ENCODE data around the gene RNASEH2B. TPM values are rescaled to one million over a fixed set of nuclear protein-coding genes. Genes with fewer than 3 reads are reported as not detected.

The RNASEH2B gene
- total RNA-seq (2011; cell fraction: chromatin; rRNA removed; ENCODE audit: low replicate concordance) = 24.2 and 70.1 TPM in 2 replicates
- 17.2 and 24.5 TPM in 2 replicates for total RNA-seq (2011; cell fraction: nucleolus; rRNA removed)
- total RNA-seq (2011; cell fraction: nucleoplasm; rRNA removed) = 49.1 and 91.3 TPM in 2 replicates
- total RNA-seq (2014; rRNA removed) = 61.1 and 62.5 TPM in 2 replicates
- 68.1 and 82.4 TPM in 2 replicates for total RNA-seq (2014; rRNA removed; fragmentation: Illumina TruSeq; extraction: Trizol)
- total RNA-seq (2015; rRNA removed; fragmentation: Illumina TruSeq; extraction: Trizol) = 97.0 and 109 TPM in 2 replicates
- total RNA-seq (2021) = 41.0 and 49.9 TPM in 2 replicates
- polyA plus RNA-seq (2011; rRNA removed) = 57.6 and 70.2 TPM in 2 replicates
- polyA plus RNA-seq (2011; cell fraction: cytosol; rRNA removed) = 15.1 and 22.0 TPM in 2 replicates
- polyA plus RNA-seq (2011; cell fraction: nucleus; rRNA removed) = 24.5 and 42.9 TPM in 2 replicates
- polyA plus RNA-seq (2012) = 67.3 and 71.4 TPM in 2 replicates
- 68.2 and 83.7 TPM in 2 replicates for polyA plus RNA-seq (2014; fragmentation: Illumina TruSeq; extraction: Trizol)
- 10 to 100 TPM; 26.3 to 29.8 TPM for polyA plus RNA-seq (2014; fragmentation: Nextera tagmentation; extraction: Ambion mirVana)
- 44.3 and 44.5 TPM in 2 replicates for polyA plus RNA-seq (2014; rRNA removed)
- 55.7 and 59.4 TPM in 2 replicates for polyA minus RNA-seq (2011; rRNA and poly(A)+ RNA removed)
- 14.6 and 19.9 TPM in 2 replicates for polyA minus RNA-seq (2011; cell fraction: cytosol; rRNA and poly(A)+ RNA removed)
- polyA minus RNA-seq (2011; cell fraction: nucleus; rRNA and poly(A)+ RNA removed) = 46.9 and 69.3 TPM in 2 replicates
- percentile 68 among the genes with signal in this experiment for Bru-seq, nascent RNA
- BruChase-seq, experiment 1, labeled RNA remaining after a 2-hour chase = percentile 75 among the genes with signal in this experiment
- percentile 73 among the genes with signal in this experiment for BruChase-seq, experiment 2, labeled RNA remaining after a 6-hour chase
- long read RNA-seq, experiment 1, full-length matches to known transcripts = 88 of 110 reads
- long read RNA-seq, experiment 1, partial matches to known transcripts = 6 of 110 reads
- long read RNA-seq, experiment 1, other reads (novel, unspliced or antisense) = 16 of 110 reads
- long read RNA-seq, experiment 2, full-length matches to known transcripts = 33 of 57 reads
- long read RNA-seq, experiment 2, partial matches to known transcripts = 8 of 57 reads
- long read RNA-seq, experiment 2, other reads (novel, unspliced or antisense) = 16 of 57 reads
- long read RNA-seq, experiment 3, full-length matches to known transcripts = 22 of 26 reads
- long read RNA-seq, experiment 3, partial matches to known transcripts = 2 of 26 reads
- long read RNA-seq, experiment 3, other reads (novel, unspliced or antisense) = 2 of 26 reads

GRCh38 chr13:50909605-50910484, at the start of gene RNASEH2B:
Gene RNASEH2B, plus strand, starts transcription at chr13:50909791. Its CDS starts 286 bp downstream, at chr13:50910077.
- H3K9me3 ChIP-seq (replicated peaks; ENCODE audit: control insufficient read depth, insufficient read depth, low read depth, low read length) = no peaks in the 10 kb centered on the region
- H3K36me3 ChIP-seq (ENCODE audit: control insufficient read depth, insufficient read depth, low read length) = no peaks in the 10 kb centered on the region
- in situ Hi-C loops (cut with MboI) = no loop called here
- H3K4me1 ChIP-seq (replicated peaks in 1 of 2; ENCODE audit: control insufficient read depth in 2 of 2, insufficient read depth in 2 of 2, low read length in 2 of 2) = peaks cover 13 to 18% of the 10 kb centered on the region in 2 experiments
- H3K4me3 ChIP-seq = peak within 1 kb of the TSS; percentile 73
- no peak for FAIRE-seq
- ChIA-PET POLR2A (interaction anchor here (0.5 to 1.9 kb wide), 3 partner anchors 10 to 148 kb away, joined by 4 to 5 read pairs (median 4); no protein-coding TSS in a partner anchor), CTCF (ENCODE audit: low intra/inter-chr PET ratio) (no interaction called here)
- H2AFZ ChIP-seq (ENCODE audit: low read depth, low read length) = peak within 1 kb of the TSS; percentile 95
- ATAC-seq = peak; percentile 91
- no peaks in the 10 kb centered on the region; the same call in 1 of the 2 replicates for H4K20me1 ChIP-seq (replicated peaks; ENCODE audit: control insufficient read depth, insufficient read depth, low read length)
- H3K27ac ChIP-seq (ENCODE audit: extremely low read depth, low read depth, low read length) = peak within 1 kb of the TSS; percentile 97
- peak within 1 kb of the TSS; percentile 91 to 95 for H3K9ac ChIP-seq (ENCODE audit: insufficient read depth in 1 of 2, low read depth in 2 of 2, low read length in 2 of 2)
- H3K27me3 ChIP-seq (ENCODE audit: control insufficient read depth in 2 of 2, insufficient read depth in 2 of 2, low read length in 2 of 2) = no peaks in the 10 kb centered on the region
- H3K79me2 ChIP-seq (ENCODE audit: control insufficient read depth, insufficient read depth, low read length) = peaks cover 51% of the 10 kb centered on the region
- peak within 1 kb of the TSS; percentile 94 for H3K4me2 ChIP-seq (ENCODE audit: insufficient read depth, low read length)
- intact Hi-C loops (cut with micrococcal nuclease) = loop anchor here (5.0 to 10.0 kb wide), 7 partner anchors 155 to 933 kb away; no protein-coding TSS in a partner anchor
- DNase-seq (ENCODE audit: extremely low read depth in 1 of 4, low spot score in 3 of 4) = peak; percentile 71 to 82 (median 76)
- no peaks in the 10 kb centered on the region for H3K9me1 ChIP-seq (ENCODE audit: control insufficient read depth, insufficient read depth, low read length)
- under 1% methylated on average over 43 of the region's 107 CpGs for WGBS (ENCODE audit: insufficient coverage, low coverage, missing lambda C conversion rate)
- BruUV-seq (replicated peaks) = TSS peak; percentile 79
- TF ChIP-seq CREM (IDR thresholded peaks at IDR 0.05; ENCODE audit: low read depth) (peak; percentile 83), HINFP (tag; conservative IDR thresholded peaks at IDR 0.05; ENCODE audit: low read depth) (no peak), PRDM10 (IDR thresholded peaks at IDR 0.05; ENCODE audit: partially characterized antibody) (peak; percentile 98), VEZF1 (CRISPR knock-in tag; IDR thresholded peaks at IDR 0.05) (peak; percentile 70)

Data from K562 (cell line).